Neural progenitor cell (in vitro differentiated cells): ENCODE results near the gene ITGA11. TPM values are rescaled to one million over a fixed set of nuclear protein-coding genes. Genes with fewer than 3 reads are reported as not detected.

Experiments used
- DNase-seq: peaks from one replicate; pipeline ENCODE4 v3.0.0-alpha.2; 2016; ENCODE audit warnings: low spot score
- H2AFZ ChIP-seq: fragments of 200-600 bp; sonication (generic); replicated peaks from 2 replicates; pipeline ENCODE4 v1.6.1; 2016; ENCODE audit warnings: antibody characterized with exemption
- H3F3A ChIP-seq: fragments of 200-600 bp; sonication (generic); 2 replicates; pipeline ENCODE4 v1.6.1; 2016; ENCODE audit warnings: antibody characterized with exemption, low read depth
- H3K27ac ChIP-seq: fragments of 200-600 bp; sonication (generic); 2 replicates; pipeline ENCODE4 v1.5.1; 2016; ENCODE audit warnings: mild to moderate bottlenecking
- H3K27me3 ChIP-seq: fragments of 200-600 bp; sonication (generic); 2 replicates; pipeline ENCODE4 v1.6.1; 2016; ENCODE audit warnings: mild to moderate bottlenecking, moderate library complexity
- H3K36me3 ChIP-seq: fragments of 200-600 bp; sonication (generic); 2 replicates; pipeline ENCODE4 v1.5.1; 2016
- H3K4me1 ChIP-seq: fragments of 200-600 bp; sonication (generic); 2 replicates; pipeline ENCODE4 v1.6.1; 2016; ENCODE audit warnings: mixed run types
- H3K4me2 ChIP-seq: fragments of 200-600 bp; sonication (generic); 2 replicates; pipeline ENCODE4 v1.6.1; 2016
- H3K4me3 ChIP-seq: fragments of 200-600 bp; sonication (generic); 2 replicates; pipeline ENCODE4 v1.5.1; 2016
- H3K79me2 ChIP-seq: fragments of 200-600 bp; sonication (generic); 2 replicates; pipeline ENCODE4 v1.6.1; 2016; ENCODE audit warnings: low read depth
- H3K9ac ChIP-seq: fragments of 200-600 bp; sonication (generic); 2 replicates; pipeline ENCODE4 v1.6.1; 2016
- H3K9me3 ChIP-seq: fragments of 200-600 bp; sonication (generic); 2 replicates; pipeline ENCODE4 v1.5.1; 2016; ENCODE audit warnings: low read depth
- H4K20me1 ChIP-seq: fragments of 200-600 bp; sonication (generic); 2 replicates; pipeline ENCODE4 v1.6.1; 2016; ENCODE audit warnings: low read depth
- H3K27ac Mint-ChIP-seq: 3 replicates; pipeline ENCODE4 v1.8.0; 2021; ENCODE audit warnings: mixed read lengths
- H3K27me3 Mint-ChIP-seq: 2 replicates; pipeline ENCODE4 v1.8.0; 2022; ENCODE audit warnings: low read depth, mild to moderate bottlenecking, inconsistent platforms, moderate library complexity, mixed read lengths; ENCODE audit not compliant: insufficient read depth
- H3K36me3 Mint-ChIP-seq: 3 replicates; pipeline ENCODE4 v1.8.0; 2021; ENCODE audit warnings: mixed read lengths
- H3K4me1 Mint-ChIP-seq: 3 replicates; pipeline ENCODE4 v1.8.0; 2021; ENCODE audit warnings: mixed read lengths
- H3K4me3 Mint-ChIP-seq: 3 replicates; pipeline ENCODE4 v1.8.0; 2021; ENCODE audit warnings: mild to moderate bottlenecking, moderate library complexity, mixed read lengths
- H3K9me3 Mint-ChIP-seq: 3 replicates; pipeline ENCODE4 v1.8.0; 2020; ENCODE audit warnings: mixed read lengths
- CTCF ChIP-seq: fragments of 200-600 bp; sonication (generic); IDR thresholded peaks from 2 replicates; pipeline ENCODE4 v1.5.1; 2017; ENCODE audit warnings: antibody characterized with exemption, mild to moderate bottlenecking
- EZH2 ChIP-seq: fragments of 200-600 bp; sonication (generic); IDR thresholded peaks from 2 replicates; pipeline ENCODE4 v1.6.1; 2017; ENCODE audit warnings: antibody characterized with exemption, mild to moderate bottlenecking, moderate library complexity
- EZH2phosphoT487 ChIP-seq: fragments of 200-600 bp; sonication (generic); IDR thresholded peaks from 2 replicates; pipeline ENCODE4 v1.6.1; 2017; ENCODE audit warnings: antibody characterized with exemption
- total RNA-seq: library from RNA; depleted of rRNA; stranded (reverse); fragments of >200 nt; gene quantifications from 2 replicates; pipeline ENCODE4 v1.2.3, GENCODE V29; 2015; ENCODE audit warnings: low replicate concordance

ITGA11 gene
- total RNA-seq, 1 donor from 2014 or later, result not detected

DNA sequence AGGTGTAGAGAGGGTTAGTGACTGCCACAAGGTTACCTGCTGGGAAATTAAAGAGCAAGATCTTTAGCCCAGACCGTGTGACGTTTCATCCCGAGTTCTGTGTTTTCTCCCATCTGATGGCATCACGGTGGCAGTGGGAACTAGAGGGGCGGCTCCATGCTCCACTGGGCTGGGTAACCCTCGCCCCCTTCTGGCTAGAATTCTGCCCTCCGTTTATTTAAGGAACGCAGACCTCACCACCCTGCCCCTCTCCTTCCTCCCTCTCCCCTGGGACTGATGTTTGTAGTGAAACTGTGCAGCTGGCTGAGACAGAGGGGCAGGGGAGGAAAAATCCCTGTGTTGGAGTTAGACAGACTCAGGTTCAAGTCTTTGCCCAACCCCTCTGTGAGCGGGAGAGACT, 65.6 kb downstream of the ITGA11 start:
- TF ChIP-seq EZH2 (no peak), CTCF (peak; percentile 41)
- H3K27me3 Mint-ChIP-seq, result peaks cover 3% of the 10 kb centered on the region
- no peak overlapping the region for H3K4me3 Mint-ChIP-seq
- no peaks in the 10 kb centered on the region for H3K9me3 Mint-ChIP-seq
- Histone ChIP-seq H3K4me3 (no peak overlapping the region), H3F3A (no peaks in the 10 kb centered on the region), H3K4me1 (no peaks in the 10 kb centered on the region), H3K79me2 (no peaks in the 10 kb centered on the region), H3K27ac (no peak overlapping the region), H3K36me3 (no peaks in the 10 kb centered on the region), H3K27me3 (no peaks in the 10 kb centered on the region), H3K4me2 (no peak overlapping the region), H3K9me3 (no peaks in the 10 kb centered on the region), H4K20me1 (no peaks in the 10 kb centered on the region), H2AFZ (no peak overlapping the region), H3K9ac (no peak overlapping the region)
- H3K27ac Mint-ChIP-seq, result no peak overlapping the region
- DNase-seq, result peak; percentile 49
- no peaks in the 10 kb centered on the region for H3K36me3 Mint-ChIP-seq
- no peaks in the 10 kb centered on the region for H3K4me1 Mint-ChIP-seq

GRCh38 chr15:68365770-68366169, 66.2 kb downstream of the ITGA11 start:
- Histone ChIP-seq H4K20me1 (no peaks in the 10 kb centered on the region), H3K9ac (no peak overlapping the region), H3K36me3 (no peaks in the 10 kb centered on the region), H2AFZ (no peak overlapping the region), H3F3A (no peaks in the 10 kb centered on the region), H3K27ac (no peak overlapping the region), H3K4me1 (no peaks in the 10 kb centered on the region), H3K9me3 (no peaks in the 10 kb centered on the region), H3K4me2 (no peak overlapping the region), H3K4me3 (no peak overlapping the region), H3K27me3 (no peaks in the 10 kb centered on the region), H3K79me2 (no peaks in the 10 kb centered on the region)
- TF ChIP-seq CTCF, result no peak
- no peak for TF ChIP-seq EZH2
- TF ChIP-seq EZH2phosphoT487, result no peak
- Mint-ChIP-seq H3K36me3 (no peaks in the 10 kb centered on the region), H3K27ac (no peak overlapping the region), H3K4me3 (no peak overlapping the region), H3K27me3 (peaks cover 3% of the 10 kb centered on the region), H3K9me3 (no peaks in the 10 kb centered on the region), H3K4me1 (peaks cover 2% of the 10 kb centered on the region)
- no peak for DNase-seq

GRCh38 chr15:68365140-68365745, 66.7 kb downstream of the ITGA11 start:
- Mint-ChIP-seq H3K4me3 (no peak overlapping the region), H3K9me3 (no peaks in the 10 kb centered on the region), H3K36me3 (no peaks in the 10 kb centered on the region), H3K27me3 (peaks cover 8% of the 10 kb centered on the region), H3K4me1 (peaks cover 6% of the 10 kb centered on the region), H3K27ac (peak overlapping the region; percentile 12)
- H3K9me3 ChIP-seq, result no peaks in the 10 kb centered on the region
- TF ChIP-seq EZH2phosphoT487 (no peak), CTCF (no peak), EZH2 (no peak)
- H4K20me1 ChIP-seq, result no peaks in the 10 kb centered on the region
- no peaks in the 10 kb centered on the region for H3K27me3 ChIP-seq
- no peaks in the 10 kb centered on the region for H3K36me3 ChIP-seq
- H3K79me2 ChIP-seq, result no peaks in the 10 kb centered on the region
- H2AFZ ChIP-seq, result no peak overlapping the region
- H3F3A ChIP-seq, result no peaks in the 10 kb centered on the region
- no peak for DNase-seq
- no peak overlapping the region for H3K4me2 ChIP-seq
- no peak overlapping the region for H3K4me3 ChIP-seq
- no peak overlapping the region for H3K9ac ChIP-seq
- no peak overlapping the region for H3K27ac ChIP-seq
- no peaks in the 10 kb centered on the region for H3K4me1 ChIP-seq
